HG03196 (cell line): ENCODE data around the gene NEDD4L.
"Not testable (repeated sequence)": the region's sequence is repeated elsewhere in the genome, so short reads cannot be mapped to it uniquely, and the experiment has no call there.

Source experiments
- ATAC-seq: cut with Tn5 transposase; IDR thresholded peaks from one replicate; pipeline ENCODE4 v1.9.1; 2021; ENCODE audit not compliant: unreplicated experiment

Gene NEDD4L

GRCh38 chr18:58256316-58257080 lies 212.5 kb downstream of the NEDD4L start:
- ATAC-seq: no peak

- no peak for ATAC-seq
Measured at GRCh38 chr18:58257461-58257860, 213.4 kb downstream of the NEDD4L start.

GRCh38 chr18:58258692-58259342 lies 214.8 kb downstream of the NEDD4L start:
- ATAC-seq: no peak

- no peak for ATAC-seq
Measured at GRCh38 chr18:58263055-58263957, 219.3 kb downstream of the NEDD4L start.

GRCh38 chr18:58264075-58264474 lies 220.0 kb downstream of the NEDD4L start:
- ATAC-seq: no peak

- ATAC-seq: no peak
Measured at GRCh38 chr18:58264840-58265239, 220.8 kb downstream of the NEDD4L start.

- not testable (repeated sequence) for ATAC-seq
Measured at GRCh38 chr18:58265489-58265888, 221.5 kb downstream of the NEDD4L start.

GRCh38 chr18:58266291-58266690 lies 222.3 kb downstream of the NEDD4L start:
- no peak for ATAC-seq

- no peak for ATAC-seq
Measured at GRCh38 chr18:58267493-58267892, 223.5 kb downstream of the NEDD4L start.

GRCh38 chr18:58268849-58269248 lies 224.8 kb downstream of the NEDD4L start:
- ATAC-seq: no peak

GRCh38 chr18:58269931-58270330 lies 225.9 kb downstream of the NEDD4L start:
- no peak for ATAC-seq

- no peak for ATAC-seq
Measured at GRCh38 chr18:58270396-58270795, 226.4 kb downstream of the NEDD4L start.

GRCh38 chr18:58271770-58272169 lies 227.7 kb downstream of the NEDD4L start:
- no peak for ATAC-seq

GRCh38 chr18:58272209-58272608 lies 228.2 kb downstream of the NEDD4L start:
- no peak for ATAC-seq

GRCh38 chr18:58272779-58273435 lies 228.9 kb downstream of the NEDD4L start:
- ATAC-seq: no peak

- no peak for ATAC-seq
Measured at GRCh38 chr18:58275176-58275575, 231.2 kb downstream of the NEDD4L start.

- no peak for ATAC-seq
Measured at GRCh38 chr18:58276789-58277739, 233.0 kb downstream of the NEDD4L start.

GRCh38 chr18:58279504-58280175 lies 235.6 kb downstream of the NEDD4L start:
- no peak for ATAC-seq

GRCh38 chr18:58280191-58280590 lies 236.2 kb downstream of the NEDD4L start:
- no peak for ATAC-seq
